ENCODE measurements around the gene NUP210. TPM values are rescaled to one million over a fixed set of nuclear protein-coding genes. Genes with fewer than 3 reads are reported as not detected.

Gene NUP210
- total RNA-seq, 4 donors from 2014 or later = 1.7 to 3.6 (median 2.7) TPM

- H3K27ac ChIP-seq = no peak overlapping the region
- in situ Hi-C loops (cut with MboI; ENCODE audit: low sequenced_read_pairs in 4 of 4) (no loop called here), intact Hi-C loops (cut with DNase I; ENCODE audit: low total_unique reads) (no loop called here)
- no peaks in the 10 kb centered on the region for H3K27me3 ChIP-seq
- no peak for TF ChIP-seq CTCF (IDR thresholded peaks at IDR 0.05 in 4 of 5, conservative IDR thresholded peaks at IDR 0.05 in 1 of 5)
- TF ChIP-seq POLR2A (IDR thresholded peaks at IDR 0.05) = no peak
- DNase-seq (no peak), ATAC-seq (no peak)
- H3K4me3 ChIP-seq = no peak overlapping the region
- H3K36me3 ChIP-seq = no peaks in the 10 kb centered on the region
- no peaks in the 10 kb centered on the region for H3K9me3 ChIP-seq
- peaks cover 9 to 14% of the 10 kb centered on the region in 2 donors for H3K4me1 ChIP-seq
These were observed 85.1 kb downstream of the NUP210 start for GRCh38 chr3:13335059-13335458.

GRCh38 chr3:13333236-13333897 lies 86.8 kb downstream of the NUP210 start:
- Histone ChIP-seq H3K9me3 (no peaks in the 10 kb centered on the region), H3K4me1 (peaks cover 9 to 14% of the 10 kb centered on the region in 2 donors), H3K27ac (peak overlapping the region in 3 of 4 donors; percentile 80 to 88 (median 82)), H3K36me3 (no peaks in the 10 kb centered on the region), H3K4me3 (no peak overlapping the region), H3K27me3 (no peaks in the 10 kb centered on the region)
- no peak for DNase-seq
- in situ Hi-C loops (cut with MboI; ENCODE audit: low sequenced_read_pairs in 4 of 4) = no loop called here
- TF ChIP-seq POLR2A (IDR thresholded peaks at IDR 0.05) = no peak
- no peak for TF ChIP-seq CTCF (IDR thresholded peaks at IDR 0.05 in 4 of 5, conservative IDR thresholded peaks at IDR 0.05 in 1 of 5)
- no peak for ATAC-seq
- intact Hi-C loops (cut with DNase I; ENCODE audit: low total_unique reads) = loop anchor here (5.0 kb wide), 1 partner anchor 129 kb away; no protein-coding TSS in a partner anchor

GRCh38 chr3:13332740-13333139 lies 87.4 kb downstream of the NUP210 start:
- peak; percentile 7 to 22 for ATAC-seq
- Histone ChIP-seq H3K4me1 (peaks cover 9 to 14% of the 10 kb centered on the region in 2 donors), H3K4me3 (no peak overlapping the region), H3K27me3 (no peaks in the 10 kb centered on the region), H3K9me3 (no peaks in the 10 kb centered on the region), H3K36me3 (peaks cover 0 to 6% of the 10 kb centered on the region in 2 donors), H3K27ac (peak overlapping the region; percentile 72 to 88 (median 81))
- TF ChIP-seq POLR2A (IDR thresholded peaks at IDR 0.05) = no peak
- TF ChIP-seq CTCF (IDR thresholded peaks at IDR 0.05 in 4 of 5, conservative IDR thresholded peaks at IDR 0.05 in 1 of 5) = no peak
- intact Hi-C loops (cut with DNase I; ENCODE audit: low total_unique reads) (loop anchor here (1.0 to 5.0 kb wide), 2 partner anchors 130 to 240 kb away; no protein-coding TSS in a partner anchor), in situ Hi-C loops (cut with MboI; ENCODE audit: low sequenced_read_pairs in 4 of 4) (no loop called here)
- peak in 1 of 2 donors; percentile 30 for DNase-seq

GRCh38 chr3:13332158-13332557 lies 88.0 kb downstream of the NUP210 start:
- intact Hi-C loops (cut with DNase I; ENCODE audit: low total_unique reads) = loop anchor here (1.0 to 5.0 kb wide), 2 partner anchors 130 to 240 kb away; no protein-coding TSS in a partner anchor
- ATAC-seq = peak; percentile 97
- in situ Hi-C loops (cut with MboI; ENCODE audit: low sequenced_read_pairs in 4 of 4) = no loop called here
- Histone ChIP-seq H3K27ac (peak overlapping the region; percentile 72 to 88 (median 81)), H3K36me3 (peaks cover 0 to 8% of the 10 kb centered on the region in 2 donors), H3K4me1 (peaks cover 9 to 14% of the 10 kb centered on the region in 2 donors), H3K9me3 (no peaks in the 10 kb centered on the region), H3K27me3 (no peaks in the 10 kb centered on the region), H3K4me3 (no peak overlapping the region)
- DNase-seq = peak; percentile 73 to 78
- TF ChIP-seq CTCF (IDR thresholded peaks at IDR 0.05 in 4 of 5, conservative IDR thresholded peaks at IDR 0.05 in 1 of 5) (no peak), POLR2A (IDR thresholded peaks at IDR 0.05) (peak; percentile 13 to 20)
